Activated naive CD4-positive, alpha-beta T cell treated with anti-CD3 and anti-CD28 coated beads, Interleukin-2, amount 50 U/mL, for 72 hours (primary cell): ENCODE results near the gene PRMT7. TPM values are rescaled to one million over a fixed set of nuclear protein-coding genes. Genes with fewer than 3 reads are reported as not detected.

Experiments used
- ATAC-seq, 2 donors: fragments of 150-1000 bp; cut with Tn5 transposase; 2 replicates each; pipeline ENCODE4 v1.10.0; 2021; ENCODE audit warnings: mild to moderate bottlenecking in 2 of 2, moderate library complexity in 2 of 2
- DNase-seq, 2 donors: peaks; one replicate each; pipeline ENCODE4 v3.0.0; 2021 to 2022; ENCODE audit warnings: low spot score in 2 of 2
- H3K27ac Mint-ChIP-seq, 2 donors: one replicate each; pipeline ENCODE4 v1.8.0; 2022; ENCODE audit warnings: mild to moderate bottlenecking in 2 of 2, mixed read lengths in 2 of 2
- H3K36me3 Mint-ChIP-seq, 2 donors: one replicate each; pipeline ENCODE4 v1.8.0; 2022; ENCODE audit warnings: mixed read lengths in 2 of 2
- H3K9me3 Mint-ChIP-seq, 2 donors: one replicate each; pipeline ENCODE4 v1.8.0; 2022; ENCODE audit warnings: mixed read lengths in 2 of 2
- total RNA-seq, 2 donors: library from RNA; stranded (reverse); gene quantifications; one replicate each; pipeline ENCODE4 v1.2.3, GENCODE V29; 2022

PRMT7 gene
- total RNA-seq, 2 donors from 2014 or later: 33.7 to 80.2 TPM

DNA sequence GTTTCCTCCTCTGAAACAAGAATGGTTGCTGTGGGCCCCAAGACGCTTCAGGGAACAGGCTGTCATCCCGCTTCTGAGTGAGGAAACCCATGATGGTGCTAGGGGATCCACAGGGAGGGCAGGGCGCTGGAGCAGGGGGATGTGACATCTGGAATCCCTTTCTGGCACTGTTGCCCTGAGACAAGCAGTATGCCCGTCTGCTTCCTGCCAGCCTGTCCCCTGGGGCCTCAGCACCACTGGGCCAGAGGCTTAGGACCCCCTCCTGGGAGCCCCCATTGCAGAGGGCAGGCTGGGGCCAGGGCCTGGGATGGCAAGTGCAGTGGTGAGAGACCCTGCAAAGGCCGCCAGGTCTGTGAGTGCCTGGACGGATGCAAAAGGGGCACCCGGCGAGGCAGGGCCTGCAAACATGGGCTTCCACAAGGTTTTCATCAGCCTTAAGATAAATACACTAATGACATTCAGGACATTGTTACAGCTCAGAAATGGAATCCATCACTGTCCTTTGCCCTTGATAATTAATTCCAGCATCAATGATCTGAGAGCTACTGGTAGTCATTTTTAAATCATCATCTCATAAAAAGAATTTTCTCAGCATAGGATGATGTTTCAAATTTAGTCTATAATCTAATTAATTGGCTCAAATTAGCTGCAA lies 51.6 kb downstream of the PRMT7 start:
- Mint-ChIP-seq H3K9me3 (no peaks in the 10 kb centered on the region), H3K36me3 (peaks cover 9 to 10% of the 10 kb centered on the region in 2 donors), H3K27ac (no peak overlapping the region)
- ATAC-seq (no peak), DNase-seq (no peak)

GRCh38 chr16:68362947-68363657 lies 52.3 kb downstream of the PRMT7 start:
- ATAC-seq: no peak

GRCh38 chr16:68363658-68364521 lies 53.1 kb downstream of the PRMT7 start:
- ATAC-seq (no peak), DNase-seq (no peak)
- Mint-ChIP-seq H3K9me3 (no peaks in the 10 kb centered on the region), H3K27ac (no peak overlapping the region), H3K36me3 (no peaks in the 10 kb centered on the region)

More at GRCh38 chr16:68362947-68363657, 52.3 kb downstream of the PRMT7 start:
- peaks cover 2 to 3% of the 10 kb centered on the region in 2 donors for H3K36me3 Mint-ChIP-seq
- H3K27ac Mint-ChIP-seq: no peak overlapping the region
- no peaks in the 10 kb centered on the region for H3K9me3 Mint-ChIP-seq
- no peak for DNase-seq

DNA sequence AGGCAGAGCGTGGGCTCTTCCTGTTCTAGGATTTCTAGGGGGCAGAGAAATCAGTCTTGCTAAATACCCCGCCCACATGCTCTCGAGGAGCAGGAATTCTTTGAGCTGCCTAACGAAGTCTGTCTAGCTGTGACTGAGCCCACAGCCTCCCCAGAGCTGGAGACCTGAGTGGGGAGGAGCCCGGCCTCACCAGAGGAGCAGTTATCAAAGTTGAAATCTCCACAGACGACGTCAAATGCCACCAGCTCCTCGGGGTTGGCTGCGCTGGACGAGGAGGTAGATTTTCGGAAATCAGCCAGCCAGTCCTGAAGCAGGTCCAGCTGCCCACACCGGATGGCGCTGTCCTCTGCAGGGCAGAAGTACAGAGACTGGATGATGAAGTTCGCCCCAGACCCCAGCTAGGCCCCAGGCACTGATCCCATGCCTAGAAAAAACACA lies 53.8 kb downstream of the PRMT7 start:
- no peak overlapping the region for H3K27ac Mint-ChIP-seq
- H3K36me3 Mint-ChIP-seq: no peaks in the 10 kb centered on the region
- no peak for DNase-seq
- no peak for ATAC-seq
- no peaks in the 10 kb centered on the region for H3K9me3 Mint-ChIP-seq

DNA sequence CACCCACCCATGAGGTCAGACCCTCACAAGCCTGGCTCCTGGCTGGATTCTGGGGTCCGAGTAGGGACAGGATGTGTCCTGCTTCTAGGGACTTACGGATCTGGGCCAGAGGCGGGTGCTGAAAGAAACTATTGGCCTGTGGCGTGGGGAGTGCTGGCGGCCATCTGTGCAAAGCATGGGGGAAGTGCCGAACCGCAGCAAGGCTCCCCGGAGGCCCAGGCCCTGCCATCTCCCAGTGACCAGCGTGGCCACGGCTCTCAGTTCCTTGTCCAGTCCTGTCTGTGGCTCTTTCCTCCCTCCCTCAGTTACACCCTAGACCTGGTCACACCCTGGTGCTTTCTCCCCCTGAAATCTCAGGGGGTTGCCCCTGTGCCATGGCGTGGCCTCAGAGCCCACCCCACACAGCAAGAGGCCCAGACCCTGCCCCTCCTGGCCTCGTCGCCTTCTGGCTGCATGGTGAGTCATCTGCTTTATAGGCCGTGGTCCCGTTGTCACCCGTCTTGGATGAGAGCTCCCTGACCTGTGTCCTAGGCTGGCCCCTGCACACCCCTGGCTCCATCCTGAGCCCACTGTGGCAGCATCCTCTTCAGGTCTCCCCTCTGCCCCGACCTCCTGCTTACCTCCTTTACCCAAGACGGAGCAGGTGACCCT lies 54.5 kb downstream of the PRMT7 start:
- DNase-seq: no peak
- ATAC-seq: no peak
- no peak overlapping the region for H3K27ac Mint-ChIP-seq
- no peaks in the 10 kb centered on the region for H3K9me3 Mint-ChIP-seq
- H3K36me3 Mint-ChIP-seq: no peaks in the 10 kb centered on the region

- Mint-ChIP-seq H3K36me3 (no peaks in the 10 kb centered on the region), H3K9me3 (no peaks in the 10 kb centered on the region), H3K27ac (peak overlapping the region in 1 of 2 donors; percentile 31)
- no peak for ATAC-seq
- no peak for DNase-seq
Measured at GRCh38 chr16:68366062-68366461, 55.2 kb downstream of the PRMT7 start.

DNA sequence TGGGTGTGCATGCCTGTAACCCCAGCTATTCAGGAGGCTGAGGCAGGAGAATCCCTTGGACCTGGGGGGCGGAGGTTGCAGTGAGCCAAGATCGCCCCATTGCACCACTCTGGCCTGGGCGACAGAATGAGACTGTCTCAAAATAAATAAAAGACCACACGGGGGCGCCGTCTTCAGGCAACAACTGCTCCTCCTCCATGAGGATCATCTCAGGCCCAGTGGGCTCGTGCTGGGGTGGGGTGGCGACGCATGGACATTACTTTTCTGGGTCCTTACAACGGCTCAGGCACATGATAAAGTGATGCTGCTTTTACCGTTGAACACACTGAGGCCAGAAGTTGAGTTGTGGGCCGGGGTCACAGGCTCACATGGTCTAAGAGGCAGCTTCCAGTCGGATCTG lies 56.2 kb downstream of the PRMT7 start:
- H3K27ac Mint-ChIP-seq: no peak overlapping the region
- DNase-seq (peak in 1 of 2 donors; percentile 68), ATAC-seq (peak in 1 of 2 donors; percentile 60)
- no peaks in the 10 kb centered on the region for H3K36me3 Mint-ChIP-seq
- no peaks in the 10 kb centered on the region for H3K9me3 Mint-ChIP-seq

GRCh38 chr16:68367440-68367839 lies 56.6 kb downstream of the PRMT7 start:
- peak in 1 of 2 donors; percentile 4 for ATAC-seq
- H3K9me3 Mint-ChIP-seq: no peaks in the 10 kb centered on the region
- DNase-seq: no peak
- H3K36me3 Mint-ChIP-seq: no peaks in the 10 kb centered on the region
- H3K27ac Mint-ChIP-seq: no peak overlapping the region

DNA sequence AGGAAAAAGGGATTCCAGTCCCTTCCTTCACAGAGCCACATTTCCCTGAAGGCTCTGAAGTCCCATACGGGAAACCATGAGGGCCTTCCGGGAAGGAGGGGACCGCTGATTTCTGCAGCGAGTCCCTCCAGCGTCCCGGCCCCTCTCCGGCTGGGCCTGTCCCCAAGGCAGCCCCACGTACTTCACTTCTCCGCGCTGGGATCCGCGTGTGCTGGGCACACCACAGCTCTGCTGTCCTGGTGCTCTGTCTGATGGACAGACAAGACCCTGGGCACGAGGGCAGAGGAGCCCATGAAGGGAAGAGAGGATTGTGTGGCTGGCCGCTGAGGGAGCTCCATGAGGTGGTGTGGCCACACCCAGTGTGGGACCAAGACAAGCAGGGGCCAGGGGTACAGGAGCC lies 57.1 kb downstream of the PRMT7 start:
- no peak for DNase-seq
- ATAC-seq: no peak
- Mint-ChIP-seq H3K36me3 (no peaks in the 10 kb centered on the region), H3K27ac (no peak overlapping the region), H3K9me3 (no peaks in the 10 kb centered on the region)

DNA sequence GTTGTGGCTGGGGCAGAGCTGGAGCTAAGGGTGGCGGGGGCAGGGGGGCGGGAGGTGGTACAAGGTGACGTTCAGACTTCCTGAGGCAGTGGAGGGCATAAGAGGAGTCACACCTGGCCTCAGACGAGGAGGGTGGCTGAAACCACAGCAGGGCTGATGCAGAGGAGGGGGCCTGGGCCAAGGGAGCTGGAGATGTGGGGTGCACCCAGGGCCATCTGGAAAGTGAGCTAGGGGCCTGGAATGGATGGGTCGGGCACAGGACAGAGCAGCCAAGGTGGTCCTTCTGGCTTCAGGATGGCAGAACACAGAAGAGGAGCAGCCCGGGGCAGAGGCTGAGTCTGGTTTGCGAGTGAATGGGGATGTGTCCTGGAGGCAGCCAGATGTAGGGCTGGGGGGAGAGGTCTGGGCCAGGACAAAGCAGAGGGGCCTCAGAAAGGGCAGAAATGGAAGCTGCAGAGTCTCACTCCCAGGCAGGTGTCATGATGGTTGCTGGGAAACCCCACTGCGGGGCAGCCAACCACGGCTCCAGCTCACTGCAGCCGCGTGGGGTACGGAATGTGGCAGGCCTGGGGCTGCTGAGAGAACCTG lies 57.6 kb downstream of the PRMT7 start:
- no peak for DNase-seq
- no peaks in the 10 kb centered on the region for H3K36me3 Mint-ChIP-seq
- no peaks in the 10 kb centered on the region for H3K9me3 Mint-ChIP-seq
- ATAC-seq: peak; percentile 10 to 19
- H3K27ac Mint-ChIP-seq: peak overlapping the region in 1 of 2 donors; percentile 73

- no peaks in the 10 kb centered on the region for H3K36me3 Mint-ChIP-seq
- peak overlapping the region in 1 of 2 donors; percentile 73 for H3K27ac Mint-ChIP-seq
- no peak for DNase-seq
- H3K9me3 Mint-ChIP-seq: no peaks in the 10 kb centered on the region
- ATAC-seq: peak in 1 of 2 donors; percentile 70
Measured at GRCh38 chr16:68369168-68369567, 58.3 kb downstream of the PRMT7 start.

DNA sequence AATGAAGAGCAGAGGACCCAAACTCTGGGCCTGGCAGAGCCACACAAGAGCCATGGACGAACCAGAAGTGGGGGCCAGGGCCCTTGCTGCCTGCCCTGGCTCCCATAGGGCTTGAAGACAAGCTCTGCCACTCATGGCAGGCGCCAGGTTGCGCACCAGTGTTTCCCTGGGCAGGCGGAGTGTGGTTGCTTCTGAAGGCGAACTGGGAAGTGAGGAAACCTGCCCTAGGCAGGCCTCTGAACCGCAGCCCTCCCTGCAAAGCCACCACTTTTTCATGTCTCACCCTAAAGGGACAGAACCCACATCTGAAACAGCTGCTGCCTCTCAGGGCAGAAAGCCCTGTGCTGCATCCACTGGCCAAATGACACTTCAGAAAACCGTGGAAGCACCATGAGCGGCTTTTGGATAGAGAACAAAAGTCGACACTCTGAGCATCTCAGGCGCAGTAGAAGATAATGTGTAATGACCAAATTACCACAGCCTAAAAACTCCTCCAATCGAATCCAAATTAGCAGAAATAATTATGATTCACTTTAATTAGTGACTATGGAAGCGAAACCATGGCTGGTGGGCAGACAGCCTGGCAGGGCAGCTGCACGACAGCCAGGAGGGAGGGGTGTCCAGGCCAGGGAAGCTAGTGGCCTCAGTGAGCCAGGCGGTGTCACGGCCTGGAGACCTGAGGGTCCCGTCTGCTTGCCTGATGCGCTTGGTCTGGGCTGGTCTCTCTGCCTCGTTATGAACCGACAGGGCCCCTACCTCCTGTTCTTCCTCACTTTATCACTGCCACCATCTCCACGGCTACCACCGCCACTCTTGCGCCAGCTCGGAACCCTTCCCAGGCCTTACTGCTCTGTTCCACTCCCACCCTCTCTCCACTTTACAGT lies 59.1 kb downstream of the PRMT7 start:
- no peaks in the 10 kb centered on the region for H3K36me3 Mint-ChIP-seq
- ATAC-seq (peak; percentile 51 to 85), DNase-seq (peak in 1 of 2 donors; percentile 79)
- H3K27ac Mint-ChIP-seq: peak overlapping the region in 1 of 2 donors; percentile 73
- H3K9me3 Mint-ChIP-seq: no peaks in the 10 kb centered on the region

GRCh38 chr16:68370581-68371275 lies 59.9 kb downstream of the PRMT7 start:
- no peak for ATAC-seq
- H3K36me3 Mint-ChIP-seq: no peaks in the 10 kb centered on the region
- DNase-seq: no peak

DNA sequence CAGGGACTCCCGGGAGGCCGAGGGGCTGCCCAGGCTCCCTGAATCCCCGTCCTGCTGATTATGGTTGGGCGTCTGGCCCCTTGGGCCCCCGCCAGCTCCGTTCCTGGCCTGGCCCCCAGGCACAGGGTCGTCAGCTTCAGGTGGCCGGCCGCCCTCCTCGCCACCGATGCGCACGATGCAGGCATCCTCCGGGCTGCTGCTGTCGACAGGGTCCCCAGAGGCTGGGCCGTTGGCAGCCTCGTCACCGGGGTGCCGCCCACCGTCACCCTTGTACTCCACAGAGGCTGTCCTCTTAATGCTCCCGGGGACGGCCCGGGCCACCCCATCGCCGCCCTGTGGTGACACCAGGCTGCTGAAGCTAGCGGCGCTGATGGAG lies 60.4 kb downstream of the PRMT7 start:
- H3K9me3 Mint-ChIP-seq: no peaks in the 10 kb centered on the region
- DNase-seq (no peak), ATAC-seq (no peak)
- no peaks in the 10 kb centered on the region for H3K36me3 Mint-ChIP-seq
- no peak overlapping the region for H3K27ac Mint-ChIP-seq

More at GRCh38 chr16:68370581-68371275, 59.9 kb downstream of the PRMT7 start:
- H3K9me3 Mint-ChIP-seq: no peaks in the 10 kb centered on the region
- H3K27ac Mint-ChIP-seq: no peak overlapping the region
